HG03103 (cell line): ENCODE measurements around the gene CHD2.

Experiments
- ATAC-seq: cut with Tn5 transposase; IDR thresholded peaks from one replicate; pipeline ENCODE4 v1.9.1; 2021; ENCODE audit warnings: low read depth; ENCODE audit not compliant: unreplicated experiment

The CHD2 gene

GRCh38 chr15:92884436-92885223 lies 15.5 kb upstream of the CHD2 start:
- ATAC-seq: no peak

- ATAC-seq: no peak
Measured at GRCh38 chr15:92885224-92886041, 14.7 kb upstream of the CHD2 start.

- no peak for ATAC-seq
Measured at GRCh38 chr15:92886042-92886537, 14.0 kb upstream of the CHD2 start.

- no peak for ATAC-seq
Measured at GRCh38 chr15:92886815-92887214, 13.3 kb upstream of the CHD2 start.

GRCh38 chr15:92887869-92888268 lies 12.3 kb upstream of the CHD2 start:
- no peak for ATAC-seq

- ATAC-seq: no peak
Measured at GRCh38 chr15:92889390-92890107, 10.6 kb upstream of the CHD2 start.

GRCh38 chr15:92891533-92892200 lies 8.5 kb upstream of the CHD2 start:
- no peak for ATAC-seq

- ATAC-seq: no peak
Measured at GRCh38 chr15:92892201-92892555, 7.9 kb upstream of the CHD2 start.

- ATAC-seq: no peak
Measured at GRCh38 chr15:92893200-92893599, 6.9 kb upstream of the CHD2 start.

- ATAC-seq: no peak
Measured at GRCh38 chr15:92896561-92896960, 3.6 kb upstream of the CHD2 start.

- ATAC-seq: no peak
Measured at GRCh38 chr15:92897620-92898019, 2.5 kb upstream of the CHD2 start.

GRCh38 chr15:92898988-92899582 lies 1.0 kb upstream of the CHD2 start:
- no peak for ATAC-seq

- no peak for ATAC-seq
Measured at GRCh38 chr15:92899601-92899947, 550 bp upstream of the CHD2 start.

GRCh38 chr15:92900731-92901071 lies 577 bp downstream of the CHD2 start:
- ATAC-seq: no peak

GRCh38 chr15:92901072-92901761 lies 1.1 kb downstream of the CHD2 start:
- no peak for ATAC-seq

- ATAC-seq: no peak
Measured at GRCh38 chr15:92901995-92902394, 1.9 kb downstream of the CHD2 start.

GRCh38 chr15:92902737-92903593 lies 2.8 kb downstream of the CHD2 start:
- no peak for ATAC-seq

- no peak for ATAC-seq
Measured at GRCh38 chr15:92903631-92903965, 3.5 kb downstream of the CHD2 start.
